T-helper 17 cell (primary cell): ENCODE results near the gene PTPN21. TPM values are rescaled to one million over a fixed set of nuclear protein-coding genes. Genes with fewer than 3 reads are reported as not detected.

Experiments
- total RNA-seq, 4 donors: library from RNA in 2 of 4; stranded (reverse) in 2 of 4; gene quantifications; one replicate each; pipeline ENCODE4 v1.2.3 and lab custom pipeline; 2022 to 2026

PTPN21 gene
- total RNA-seq, 2 donors from 2014 or later, result not detected

Other genes with a start within 250 kb of the PTPN21 start
- not detected for gene KCNK10, start 231.7 kb downstream of the PTPN21 start, total RNA-seq
- 1 to 10 TPM; 5.5 to 5.7 TPM for gene SPATA7, start 169.3 kb downstream of the PTPN21 start, total RNA-seq
- 10 to 100 TPM; 34.5 to 41.7 TPM for gene ZC3H14, start 8.0 kb upstream of the PTPN21 start, total RNA-seq
- 1 to 10 TPM; 3.1 to 3.7 TPM for gene EML5, start 237.9 kb upstream of the PTPN21 start, total RNA-seq